NCI-H2081 treated with DMSO at 0.1 percent for 48 hours (cell line): ENCODE measurements around the gene SF1.

ENCODE experiments used
- DNase-seq: peaks from one replicate; lab custom pipeline; 2025; lab: John Stamatoyannopoulos, UW

Gene SF1

GRCh38 chr11:64745189-64745520 lies 33.2 kb downstream of the SF1 start:
- no peak for DNase-seq

DNA sequence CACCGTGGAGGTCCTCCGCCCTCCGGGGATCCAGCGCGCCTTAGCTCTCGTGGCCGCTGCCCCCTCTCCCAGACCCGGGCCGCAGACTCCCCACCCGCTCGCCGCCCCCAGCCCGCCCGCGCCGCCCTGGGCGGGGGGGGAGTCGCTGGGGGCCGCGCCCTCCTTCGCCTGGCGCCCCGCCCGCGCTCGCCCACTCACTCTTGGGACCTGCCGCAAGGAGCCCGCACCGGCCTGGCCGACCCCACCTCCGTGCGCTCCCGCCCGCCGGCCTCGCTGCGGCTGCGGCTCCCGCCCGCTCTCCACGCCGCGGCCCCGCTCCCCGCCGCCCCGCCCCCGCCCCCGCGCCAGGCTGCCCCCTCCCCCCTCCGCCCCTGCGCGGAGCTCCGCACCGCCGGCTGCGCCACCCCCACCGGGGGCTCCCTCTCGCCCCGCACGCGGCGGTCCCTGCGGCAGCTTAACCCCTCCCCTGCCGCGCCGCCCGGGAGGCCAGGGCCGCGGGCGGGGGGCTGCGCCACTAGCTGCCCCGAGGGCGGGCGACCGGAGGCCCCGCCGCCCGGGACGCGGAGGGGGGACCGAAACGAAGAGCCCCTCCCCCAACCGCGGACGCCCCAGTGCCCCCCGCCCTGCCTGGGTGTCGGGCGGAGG lies 33.7 kb downstream of the SF1 start:
- no peak for DNase-seq

GRCh38 chr11:64743591-64744543 lies 34.5 kb downstream of the SF1 start, which contains the start of gene RASGRP2:
RASGRP2 (minus strand) TSS chr11:64744142; CDS start chr11:64742866, 1,276 bp downstream.
- no peak for DNase-seq

DNA sequence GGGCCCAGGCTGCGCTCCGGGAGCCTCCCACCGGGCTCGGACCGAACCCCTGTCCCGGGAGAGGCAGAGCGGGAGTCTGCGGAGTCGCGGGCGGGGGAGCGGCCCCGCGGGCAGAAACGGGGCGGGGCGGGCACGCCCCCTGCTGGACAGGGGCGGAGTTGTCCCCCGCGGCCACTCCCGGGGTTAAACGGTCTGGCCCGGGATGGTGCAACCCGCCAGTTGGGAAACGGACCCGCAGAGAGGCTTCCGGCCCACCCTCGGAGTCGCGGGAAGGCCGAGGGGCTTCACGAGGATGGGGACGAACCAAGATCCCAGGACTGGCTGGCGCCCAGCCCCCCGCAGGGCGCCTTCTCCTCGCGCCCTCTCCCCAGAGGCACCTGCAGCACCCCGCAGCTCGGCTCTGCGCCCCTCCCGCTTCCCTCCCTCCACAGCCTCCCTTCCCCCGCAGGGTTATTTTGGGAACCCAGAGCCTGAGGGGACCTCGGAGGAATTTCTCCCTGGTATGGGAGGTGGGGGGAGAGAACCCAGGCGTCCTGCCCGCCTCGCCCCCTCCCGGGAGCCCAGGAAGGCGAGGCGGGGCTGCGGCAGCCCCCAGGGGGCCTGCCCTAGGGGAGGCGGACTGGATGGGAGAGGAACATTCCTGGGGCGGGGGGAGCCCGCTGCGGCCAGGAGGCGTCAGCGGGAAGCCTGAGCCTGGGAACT lies 35.3 kb downstream of the SF1 start:
- DNase-seq, result no peak

- no peak for DNase-seq
These were observed 36.1 kb downstream of the SF1 start for GRCh38 chr11:64742087-64742888.

GRCh38 chr11:64741375-64742086 lies 36.8 kb downstream of the SF1 start:
- DNase-seq, result no peak

DNA sequence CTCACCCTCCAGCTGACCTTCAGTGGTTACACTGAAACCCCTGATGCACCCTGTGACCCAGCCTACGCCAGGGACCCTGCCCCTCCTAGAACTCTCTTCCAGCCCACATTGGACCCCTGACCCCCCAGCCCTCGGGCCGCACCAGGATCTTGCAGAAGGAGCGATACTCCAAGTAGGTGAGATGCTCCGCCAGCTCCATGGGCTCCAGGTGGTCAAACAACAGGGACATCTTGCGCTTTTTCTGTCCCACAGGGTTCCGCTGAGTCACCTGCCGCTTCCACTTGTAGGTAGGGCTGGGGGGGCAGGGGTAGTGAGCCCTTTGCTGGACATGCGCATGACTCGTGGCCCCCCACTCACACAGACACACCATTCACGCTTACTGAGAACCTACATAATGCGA lies 38.5 kb downstream of the SF1 start:
- DNase-seq, result no peak

DNA sequence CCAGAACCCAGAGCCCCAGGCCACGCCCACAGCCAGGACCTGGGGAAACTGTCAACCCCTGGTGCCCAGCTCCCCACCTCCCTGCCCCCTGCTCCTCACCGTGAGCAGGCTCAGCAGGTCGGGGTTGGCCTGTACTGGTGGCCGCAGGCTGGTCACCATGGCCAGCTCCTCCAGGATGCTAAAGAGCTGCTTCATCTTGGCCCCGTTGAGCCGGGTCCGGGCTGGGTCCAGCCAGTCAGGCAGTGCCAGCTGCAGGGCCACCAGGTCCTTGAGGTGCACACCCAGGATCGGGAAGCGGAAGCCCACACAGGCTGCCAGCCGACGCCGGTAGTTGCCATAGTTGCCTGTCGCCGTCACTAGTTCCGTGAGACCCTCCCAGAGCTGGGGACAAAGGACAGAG lies 41.7 kb downstream of the SF1 start:
- no peak for DNase-seq

DNA sequence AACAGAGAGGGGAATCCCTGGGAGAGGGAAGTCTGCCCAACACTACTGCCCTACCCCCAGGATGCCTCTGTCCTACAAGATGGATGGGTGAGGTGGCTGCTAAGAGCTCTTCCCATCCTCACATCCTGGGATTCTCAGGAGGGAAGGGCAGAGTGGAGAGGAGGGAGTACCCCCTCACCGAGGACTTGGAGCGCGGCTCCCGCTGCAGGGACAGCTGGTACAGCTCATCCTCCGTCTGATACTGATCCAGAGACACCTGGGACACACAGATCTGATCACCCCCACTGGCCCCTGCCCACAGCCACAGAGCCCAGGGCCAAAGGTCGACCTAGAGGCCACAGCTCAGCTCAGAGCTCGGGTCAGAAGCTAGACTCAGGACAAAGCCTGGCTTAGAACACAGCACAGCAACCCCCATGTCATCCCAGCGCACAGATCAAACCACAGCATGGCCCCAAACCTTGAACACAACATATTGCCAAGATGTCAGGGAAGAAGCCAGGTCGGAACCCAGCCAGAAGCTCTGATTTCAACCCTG lies 42.5 kb downstream of the SF1 start:
- no peak for DNase-seq

- DNase-seq, result no peak
These were observed 43.3 kb downstream of the SF1 start for GRCh38 chr11:64734811-64735724.

DNA sequence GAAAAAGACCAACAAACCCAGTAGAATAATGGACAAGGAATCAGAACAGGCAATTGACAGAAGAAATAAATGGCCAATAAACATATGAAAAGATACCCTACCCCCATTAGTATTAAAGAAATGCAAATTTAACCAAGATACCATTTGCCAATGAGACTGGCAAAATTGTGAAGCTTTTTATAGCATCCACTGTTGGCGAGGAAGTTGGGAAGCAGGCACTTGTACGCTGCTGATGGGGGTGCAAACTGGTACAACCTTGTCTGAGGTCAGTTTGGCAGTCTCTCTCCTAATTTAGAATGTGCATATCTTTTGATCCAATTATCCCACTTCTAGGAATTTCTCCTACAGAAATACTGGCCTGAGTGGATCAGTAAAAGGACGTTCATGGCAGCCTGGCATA lies 46.7 kb downstream of the SF1 start:
- no peak for DNase-seq

DNA sequence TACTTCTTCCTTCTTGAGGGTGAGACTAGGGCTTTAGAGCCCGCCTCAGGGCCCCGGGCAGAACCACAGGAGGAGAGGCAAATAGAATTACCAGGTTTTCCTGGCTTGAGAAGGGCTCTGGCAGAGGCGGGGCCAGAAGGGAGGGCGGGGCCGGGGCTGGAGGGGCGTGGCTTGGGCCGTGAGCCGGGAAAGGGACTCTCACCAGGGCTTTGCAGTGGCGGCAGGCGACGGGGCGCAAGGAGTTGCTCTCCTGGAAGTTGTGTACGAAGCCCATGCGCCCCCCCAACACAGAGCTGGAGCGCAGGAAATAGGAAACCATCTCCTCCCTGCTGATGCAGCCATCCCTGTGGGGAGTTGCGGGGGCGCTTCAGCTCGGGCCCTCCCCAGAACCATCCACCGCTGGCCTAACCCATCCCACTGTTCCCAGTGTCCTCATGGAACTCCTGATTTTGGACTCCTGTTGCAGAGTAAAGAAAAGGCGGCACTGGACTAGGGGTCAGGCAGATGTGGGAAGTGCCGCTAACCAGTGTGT lies 48.4 kb downstream of the SF1 start:
- no peak for DNase-seq

DNA sequence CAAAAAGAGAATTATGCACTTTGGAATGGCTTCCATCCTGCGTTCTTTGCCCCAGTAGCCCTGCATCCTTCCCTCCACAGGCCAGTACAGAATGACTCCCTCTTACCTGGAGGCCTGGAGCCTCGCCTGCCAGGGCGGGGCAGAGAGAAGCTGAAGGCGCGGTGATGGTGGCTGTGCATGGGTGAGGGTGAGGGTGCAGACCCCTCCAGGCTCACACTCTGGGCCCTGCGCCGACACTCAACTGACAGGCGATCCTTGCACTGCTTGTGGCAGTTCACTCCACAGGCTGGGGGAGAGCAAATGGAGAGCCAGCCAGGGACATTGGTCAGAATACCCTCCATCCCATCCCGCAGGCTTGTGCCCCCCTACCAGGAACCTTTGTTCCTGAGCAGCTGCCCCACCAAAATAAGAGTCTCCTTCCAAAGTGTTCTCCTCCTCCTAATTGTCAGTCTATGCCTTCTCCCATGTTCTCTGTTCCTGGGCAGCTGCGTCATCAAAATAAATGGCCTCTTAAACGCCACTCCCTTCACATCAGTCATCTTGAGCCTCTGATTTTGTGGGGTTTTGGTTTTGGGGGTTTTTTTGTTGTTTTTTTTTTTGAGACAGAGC lies 49.5 kb downstream of the SF1 start:
- DNase-seq, result no peak

DNA sequence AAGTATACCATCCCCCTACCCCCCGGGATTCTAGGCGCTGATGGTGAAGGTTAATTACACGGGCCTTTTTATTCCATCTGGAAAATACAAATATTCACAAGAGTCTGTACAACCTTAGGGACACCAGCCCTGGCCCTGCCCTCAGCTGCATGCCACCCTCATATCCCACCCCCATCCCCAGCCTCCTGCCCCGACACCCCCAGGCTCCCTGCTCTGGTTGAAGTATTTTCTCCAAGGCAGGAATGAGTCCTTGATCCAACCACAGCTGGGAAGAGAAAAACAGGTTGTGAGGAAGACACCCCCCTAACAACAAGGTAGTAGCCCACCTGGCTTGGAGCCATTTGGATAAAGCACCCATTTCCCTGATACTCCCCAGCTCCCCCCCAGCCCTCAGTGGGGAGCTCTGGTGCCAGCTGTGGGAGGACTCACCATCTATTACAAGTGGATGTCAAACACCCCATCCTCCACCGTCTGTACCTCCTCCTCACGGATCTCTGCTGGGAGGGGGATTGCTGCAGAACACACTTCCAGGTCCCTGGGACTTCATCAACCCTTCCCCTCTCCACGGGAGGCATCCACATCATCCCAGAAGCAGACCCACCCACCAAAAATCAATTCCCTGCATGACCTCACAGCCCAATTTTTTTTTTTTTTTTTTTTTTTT lies 51.3 kb downstream of the SF1 start:
- DNase-seq, result no peak

GRCh38 chr11:64726211-64726641 lies 52.1 kb downstream of the SF1 start:
- DNase-seq, result no peak

GRCh38 chr11:64724863-64725532 lies 53.3 kb downstream of the SF1 start:
- DNase-seq, result no peak

DNA sequence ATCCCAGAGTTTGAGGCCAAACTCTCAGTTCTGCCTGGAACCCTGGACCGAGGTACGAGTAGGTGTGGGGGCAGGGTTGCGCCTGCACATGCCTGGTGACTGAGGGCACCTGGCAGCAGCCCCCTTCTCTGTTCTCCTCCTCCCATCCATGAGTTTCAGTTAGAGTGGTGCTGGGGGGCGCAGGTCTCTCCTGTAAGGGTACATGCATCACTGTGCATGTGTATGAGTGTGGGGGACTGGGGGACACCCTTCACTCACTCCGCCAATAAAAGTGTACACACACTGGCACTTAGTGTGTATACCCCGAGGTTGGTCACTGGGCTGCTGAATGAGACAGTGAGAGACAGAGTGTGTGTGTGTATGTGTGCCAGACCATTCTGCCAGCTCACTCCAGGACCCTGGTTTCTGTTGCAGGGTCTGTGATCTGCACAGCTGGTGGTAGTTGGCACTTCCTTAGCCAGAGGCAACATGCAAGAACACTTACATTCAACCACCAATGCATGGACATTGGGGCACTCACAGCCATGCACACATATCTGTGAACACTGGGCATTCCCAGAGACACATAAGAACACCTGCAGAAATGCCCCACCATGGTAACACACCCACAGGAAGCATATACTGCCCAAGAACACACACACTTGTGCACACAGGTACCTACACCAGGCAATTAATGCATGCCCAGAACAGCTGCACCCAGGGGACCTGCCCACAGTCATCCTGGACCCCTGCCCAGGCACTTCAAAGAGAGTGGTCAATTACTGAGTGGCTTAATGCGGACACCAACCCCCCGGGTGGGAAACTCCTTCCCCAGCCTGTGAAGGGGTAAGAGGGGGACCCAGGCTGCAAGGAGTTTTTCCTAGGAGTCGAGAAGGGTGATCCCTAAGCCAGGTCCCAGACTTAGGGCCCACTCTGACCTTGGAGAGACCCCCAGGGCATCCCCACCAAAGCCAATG lies 54.2 kb downstream of the SF1 start:
- DNase-seq, result no peak
